ENCODE results near the gene GPSM1.
A peak's percentile ranks its signal among the peaks of the same experiment; 100 is the strongest.
"Not testable (repeated sequence)": the region's sequence is repeated elsewhere in the genome, so short reads cannot be mapped to it uniquely, and the experiment has no call there.

The GPSM1 gene

GRCh38 chr9:136347472-136348256 is 20.3 kb downstream of the GPSM1 start:
- no peak for DNase-seq

DNA sequence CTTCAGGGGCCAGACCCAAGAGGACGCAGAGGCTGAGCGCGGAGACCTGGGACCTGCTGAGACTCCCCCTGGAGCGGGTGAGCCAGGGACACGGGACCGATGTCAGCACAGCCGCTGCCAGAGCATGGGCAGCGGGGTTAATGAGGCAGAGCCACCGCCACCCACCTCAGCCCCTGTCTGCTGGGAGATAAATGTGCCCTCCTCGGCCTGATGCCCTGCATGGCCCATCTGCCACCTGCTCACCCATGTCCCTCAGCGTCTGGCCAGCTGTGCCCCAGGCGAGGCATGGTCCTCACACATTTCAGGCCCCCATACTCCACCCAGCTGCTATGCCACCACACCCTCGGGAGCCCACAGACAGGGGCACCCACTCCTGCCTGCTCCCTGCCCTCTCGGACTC is 21.4 kb downstream of the GPSM1 start:
- DNase-seq = no peak

GRCh38 chr9:136349546-136349945 is 22.2 kb downstream of the GPSM1 start:
- DNase-seq = no peak

- no peak for DNase-seq
Observed at GRCh38 chr9:136351252-136351800, 24.0 kb downstream of the GPSM1 start.

GRCh38 chr9:136351868-136352267 is 24.5 kb downstream of the GPSM1 start:
- DNase-seq = not testable (repeated sequence)

- no peak for DNase-seq
Observed at GRCh38 chr9:136352682-136353081, 25.3 kb downstream of the GPSM1 start.

DNA sequence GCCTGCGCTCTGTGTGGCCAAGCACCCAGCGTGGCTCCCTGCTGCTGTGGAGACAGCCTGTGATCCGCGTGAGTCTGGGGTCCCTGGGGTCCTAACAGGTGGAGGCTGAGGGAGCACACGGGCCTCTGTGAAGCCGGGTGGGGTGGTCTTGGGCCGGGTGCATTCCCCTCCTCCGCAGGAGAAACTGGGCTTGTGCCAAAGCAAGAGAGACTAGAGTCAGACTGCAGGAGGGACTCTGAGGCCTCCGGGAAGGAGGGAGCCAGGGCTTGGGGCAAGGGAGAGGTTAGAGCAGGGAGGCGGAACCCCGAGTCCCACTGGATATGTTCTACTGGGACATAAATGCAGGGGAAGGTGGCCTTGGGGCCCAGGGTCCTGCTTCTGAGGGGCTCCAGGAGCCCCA is 25.7 kb downstream of the GPSM1 start:
- no peak for DNase-seq

GRCh38 chr9:136353757-136354488 is 26.6 kb downstream of the GPSM1 start:
- no peak for DNase-seq

GRCh38 chr9:136354592-136355085 is 27.3 kb downstream of the GPSM1 start:
- no peak for DNase-seq

- DNase-seq = no peak
Observed at GRCh38 chr9:136355616-136356557, 28.5 kb downstream of the GPSM1 start.

GRCh38 chr9:136357202-136357725 is 29.9 kb downstream of the GPSM1 start:
- no peak for DNase-seq

GRCh38 chr9:136358016-136358415 is 30.7 kb downstream of the GPSM1 start:
- no peak for DNase-seq

DNA sequence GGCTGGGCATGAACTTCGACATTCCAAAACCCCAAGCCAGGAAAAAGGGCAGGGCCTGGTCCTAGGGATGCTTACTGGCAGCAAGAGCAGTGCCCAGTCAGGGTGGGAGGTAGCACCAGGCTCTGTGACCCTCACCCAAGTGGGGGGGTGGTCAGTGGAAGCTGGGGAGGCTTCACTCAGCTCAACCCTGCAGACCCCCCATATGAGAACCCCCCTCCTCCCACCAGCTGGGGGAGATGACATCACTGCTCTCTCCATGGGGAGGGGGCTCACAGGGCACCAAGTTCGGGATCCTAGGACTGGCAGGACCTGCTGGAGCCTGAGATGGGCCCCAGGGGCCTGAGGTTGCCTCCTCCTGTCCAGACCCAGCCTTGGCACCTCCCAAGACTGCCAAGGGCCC is 31.5 kb downstream of the GPSM1 start:
- DNase-seq = no peak

DNA sequence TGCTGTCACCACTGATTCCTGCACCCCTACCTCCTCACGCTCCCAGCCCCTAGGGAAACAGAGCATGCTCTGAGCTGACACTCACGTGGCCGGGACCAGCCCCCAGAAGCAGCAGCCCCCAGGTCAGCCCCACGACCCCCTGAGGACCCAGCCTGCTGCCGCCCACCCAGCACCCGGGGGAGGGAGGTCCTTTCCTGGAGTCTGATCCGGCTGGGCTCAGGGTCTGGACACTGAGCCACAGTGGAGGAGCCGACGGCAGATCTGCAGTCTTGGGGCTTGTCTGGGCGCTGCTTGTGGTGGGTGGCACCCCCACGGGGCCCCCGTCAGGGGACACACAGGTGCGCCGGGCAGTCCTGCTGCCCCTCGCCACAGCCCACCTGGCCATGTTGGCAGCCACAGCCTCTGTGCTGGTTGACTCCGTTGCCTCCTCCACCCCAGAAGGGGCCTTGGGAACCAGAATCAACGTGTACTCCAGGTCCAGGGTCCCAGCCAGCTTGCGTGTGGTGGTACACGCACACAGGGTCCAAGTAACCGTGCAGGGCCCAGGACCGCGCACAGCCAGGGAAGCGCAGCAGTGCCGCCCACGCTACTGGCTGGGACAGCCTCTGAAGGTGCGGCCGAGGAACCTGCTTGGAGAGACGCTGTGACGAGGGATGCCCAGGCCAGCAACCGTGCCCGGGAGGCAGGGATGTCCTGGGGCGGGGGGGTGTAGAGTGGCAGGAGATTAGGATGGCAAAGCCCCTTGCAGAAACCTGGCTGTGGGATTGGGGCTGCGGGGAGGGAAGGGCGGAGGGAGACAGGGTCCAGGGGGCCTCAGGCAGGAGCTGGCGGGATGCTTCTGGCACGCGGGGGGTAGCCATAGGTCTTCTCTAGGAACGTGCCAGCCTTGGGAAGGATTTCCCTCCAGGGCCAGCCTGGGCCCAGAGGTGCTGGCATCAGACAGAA is 32.7 kb downstream of the GPSM1 start:
- DNase-seq = no peak

DNA sequence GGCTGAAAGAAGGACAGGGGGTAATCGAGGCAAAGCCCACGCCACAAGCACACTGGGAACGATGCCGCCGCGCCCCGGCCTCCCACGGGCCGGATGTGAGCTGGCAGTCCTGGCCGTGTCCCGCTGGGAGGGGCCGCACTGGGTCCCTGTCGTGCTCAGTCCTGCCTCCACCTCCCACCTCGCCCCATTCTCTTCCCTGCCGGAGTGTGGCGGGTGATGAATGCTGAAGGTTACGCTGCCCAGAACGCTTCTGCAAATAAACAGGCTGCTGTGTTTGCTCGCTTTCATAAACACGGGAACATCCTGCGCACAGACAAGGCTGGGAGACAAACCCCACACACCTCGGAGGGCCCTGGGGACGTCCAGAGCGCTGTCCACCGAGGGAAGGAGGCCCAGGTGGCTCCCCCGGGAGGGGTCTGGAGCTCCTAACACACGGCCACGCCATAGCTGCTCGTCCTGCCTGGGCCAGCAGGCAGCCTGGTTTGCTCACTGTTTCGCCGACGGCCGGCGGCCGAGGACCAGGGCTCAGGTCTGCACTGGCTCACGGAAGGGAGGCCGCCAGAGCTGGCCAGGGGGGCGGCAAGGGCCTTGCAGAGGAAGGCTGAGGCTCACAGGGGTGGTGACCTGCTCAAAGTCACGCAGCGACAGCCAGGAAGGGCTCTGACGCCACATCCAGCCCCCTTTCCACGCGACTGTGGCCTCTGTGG is 33.9 kb downstream of the GPSM1 start:
- DNase-seq = no peak

- no peak for DNase-seq
Observed at GRCh38 chr9:136361754-136362449, 34.6 kb downstream of the GPSM1 start.

DNA sequence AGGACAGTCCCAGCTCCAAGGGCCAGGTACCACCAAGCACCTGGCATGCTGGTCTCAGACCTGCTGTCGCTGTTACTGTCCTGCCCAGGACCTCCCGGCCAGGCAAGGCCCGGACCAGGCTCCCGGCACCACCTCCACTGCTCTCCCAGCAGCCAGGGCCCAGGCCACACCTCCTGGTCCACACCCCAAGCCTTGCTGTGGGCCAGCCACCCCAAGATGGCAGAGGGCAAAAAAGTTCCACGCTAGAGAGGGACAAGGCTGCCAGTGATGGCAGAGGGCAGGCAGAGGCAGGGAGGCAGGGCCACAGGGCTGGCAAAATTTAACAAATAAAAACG is 35.1 kb downstream of the GPSM1 start:
- no peak for DNase-seq

GRCh38 chr9:136363106-136363948 is 36.0 kb downstream of the GPSM1 start, which contains the start of gene DNLZ:
DNLZ (minus strand) TSS chr9:136363744; CDS start chr9:136363714, 30 bp downstream.
- DNase-seq = peak; percentile 34
